Neuronal stem cell (in vitro differentiated cells): ENCODE measurements around the gene CFL1.
A peak's percentile ranks its signal among the peaks of the same experiment; 100 is the strongest.

Source experiments
- DNase-seq: peaks from one replicate; pipeline ENCODE4 v3.0.0-alpha.2; 2013; ENCODE audit warnings: low spot score
- H2AFZ ChIP-seq: one replicate; pipeline ENCODE4 v1.6.1; 2013; ENCODE audit warnings: mild to moderate bottlenecking, low read length, inconsistent platforms
- H2AK5ac ChIP-seq: 2 replicates; pipeline ENCODE4 v1.6.1; 2013; ENCODE audit warnings: low read depth, mild to moderate bottlenecking, inconsistent platforms, low read length, moderate library complexity, mixed read lengths
- H2BK120ac ChIP-seq: 2 replicates; pipeline ENCODE4 v1.6.1; 2013; ENCODE audit warnings: low read depth, mild to moderate bottlenecking, inconsistent platforms, low read length, moderate library complexity, mixed read lengths
- H2BK12ac ChIP-seq: one replicate; pipeline ENCODE4 v1.6.1; 2013; ENCODE audit warnings: low read length, inconsistent platforms
- H2BK15ac ChIP-seq: 2 replicates; pipeline ENCODE4 v1.6.1; 2013; ENCODE audit warnings: mild to moderate bottlenecking, low read length, inconsistent platforms, mixed read lengths
- H2BK5ac ChIP-seq: one replicate; pipeline ENCODE4 v1.6.1; 2013; ENCODE audit warnings: inconsistent platforms, mild to moderate bottlenecking, low read length, moderate library complexity
- H3K14ac ChIP-seq: one replicate; pipeline ENCODE4 v1.6.1; 2013; ENCODE audit warnings: low read length, inconsistent platforms
- H3K18ac ChIP-seq: 2 replicates; pipeline ENCODE4 v1.6.1; 2013; ENCODE audit warnings: low read length, inconsistent platforms
- H3K23ac ChIP-seq: 2 replicates; pipeline ENCODE4 v1.6.1; 2013; ENCODE audit warnings: low read depth, mild to moderate bottlenecking, mixed read lengths, low read length, inconsistent platforms; ENCODE audit not compliant: poor library complexity
- H3K27ac ChIP-seq: replicated peaks from 3 replicates; pipeline ENCODE4 v1.5.1; 2013; ENCODE audit warnings: low read length, inconsistent platforms
- H3K27me3 ChIP-seq, 3 experiments: 2 replicates each; pipeline ENCODE4 v1.6.1; 2013; ENCODE audit warnings: low read length in 3 of 3, mild to moderate bottlenecking in 2 of 3, inconsistent platforms in 1 of 3, low read depth in 1 of 3, mixed read lengths in 1 of 3, moderate library complexity in 1 of 3; ENCODE audit not compliant: control insufficient read depth in 3 of 3, insufficient read depth in 3 of 3
- H3K36me3 ChIP-seq, 2 donors: replicated peaks in 1 of 2; 2 replicates each; pipeline ENCODE4 v1.6.1; 2013; ENCODE audit warnings: low read length in 2 of 2; ENCODE audit not compliant: control insufficient read depth in 2 of 2, insufficient read depth in 2 of 2
- H3K4ac ChIP-seq: 2 replicates; pipeline ENCODE4 v1.6.1; 2013; ENCODE audit warnings: inconsistent platforms, mild to moderate bottlenecking, low read length, moderate library complexity
- H3K4me1 ChIP-seq, 2 donors: 1 replicate in 1 of 2; 2 replicates in 1 of 2; pipeline ENCODE4 v1.6.1; 2013; ENCODE audit warnings: low read length in 2 of 2, low read depth in 1 of 2; ENCODE audit not compliant: control insufficient read depth in 2 of 2, insufficient read depth in 1 of 2
- H3K4me2 ChIP-seq: one replicate; pipeline ENCODE4 v1.6.1; 2013; ENCODE audit warnings: mild to moderate bottlenecking, low read length, inconsistent platforms; ENCODE audit not compliant: insufficient read depth, poor library complexity, severe bottlenecking
- H3K4me3 ChIP-seq, 2 donors: 2 replicates each; pipeline ENCODE4 v1.5.1; 2013; ENCODE audit warnings: low read length in 2 of 2, mild to moderate bottlenecking in 2 of 2, inconsistent platforms in 1 of 2, moderate library complexity in 1 of 2
- H3K79me1 ChIP-seq: one replicate; pipeline ENCODE4 v1.6.1; 2013; ENCODE audit warnings: low read depth, mild to moderate bottlenecking, inconsistent platforms, low read length, moderate library complexity
- H3K9ac ChIP-seq: one replicate; pipeline ENCODE4 v1.6.1; 2013; ENCODE audit warnings: mild to moderate bottlenecking, low read depth, low read length, inconsistent platforms; ENCODE audit not compliant: poor library complexity
- H3K9me3 ChIP-seq, 2 donors: replicated peaks in 1 of 2; 2 replicates each; pipeline versions ENCODE3 to v1.6.1; 2013; ENCODE audit warnings: low read length in 2 of 2, mild to moderate bottlenecking in 2 of 2, inconsistent platforms in 1 of 2, low read depth in 1 of 2, mixed read lengths in 1 of 2, moderate library complexity in 1 of 2; ENCODE audit not compliant: control insufficient read depth in 2 of 2, insufficient read depth in 1 of 2
- H4K8ac ChIP-seq: one replicate; pipeline ENCODE4 v1.6.1; 2013; ENCODE audit warnings: low read depth, mild to moderate bottlenecking, inconsistent platforms, low read length, moderate library complexity
- H4K91ac ChIP-seq: one replicate; pipeline ENCODE4 v1.6.1; 2013; ENCODE audit warnings: low read length, low read depth, mild to moderate bottlenecking, inconsistent platforms; ENCODE audit not compliant: poor library complexity
- WGBS, 2 donors: extraction: QIAGEN DNeasy Blood & Tissue Kit; methylation state at CpG; one replicate each; pipeline ENCODE4 v1.1.7; 2013; ENCODE audit warnings: missing lambda C conversion rate in 2 of 2, mixed read lengths in 1 of 2; ENCODE audit not compliant: insufficient read length in 2 of 2, insufficient replicate concordance in 1 of 2; ENCODE audit errors: extremely low coverage in 2 of 2; 5-methylcytosine and 5-hydroxymethylcytosine counted together

The CFL1 gene

DNA sequence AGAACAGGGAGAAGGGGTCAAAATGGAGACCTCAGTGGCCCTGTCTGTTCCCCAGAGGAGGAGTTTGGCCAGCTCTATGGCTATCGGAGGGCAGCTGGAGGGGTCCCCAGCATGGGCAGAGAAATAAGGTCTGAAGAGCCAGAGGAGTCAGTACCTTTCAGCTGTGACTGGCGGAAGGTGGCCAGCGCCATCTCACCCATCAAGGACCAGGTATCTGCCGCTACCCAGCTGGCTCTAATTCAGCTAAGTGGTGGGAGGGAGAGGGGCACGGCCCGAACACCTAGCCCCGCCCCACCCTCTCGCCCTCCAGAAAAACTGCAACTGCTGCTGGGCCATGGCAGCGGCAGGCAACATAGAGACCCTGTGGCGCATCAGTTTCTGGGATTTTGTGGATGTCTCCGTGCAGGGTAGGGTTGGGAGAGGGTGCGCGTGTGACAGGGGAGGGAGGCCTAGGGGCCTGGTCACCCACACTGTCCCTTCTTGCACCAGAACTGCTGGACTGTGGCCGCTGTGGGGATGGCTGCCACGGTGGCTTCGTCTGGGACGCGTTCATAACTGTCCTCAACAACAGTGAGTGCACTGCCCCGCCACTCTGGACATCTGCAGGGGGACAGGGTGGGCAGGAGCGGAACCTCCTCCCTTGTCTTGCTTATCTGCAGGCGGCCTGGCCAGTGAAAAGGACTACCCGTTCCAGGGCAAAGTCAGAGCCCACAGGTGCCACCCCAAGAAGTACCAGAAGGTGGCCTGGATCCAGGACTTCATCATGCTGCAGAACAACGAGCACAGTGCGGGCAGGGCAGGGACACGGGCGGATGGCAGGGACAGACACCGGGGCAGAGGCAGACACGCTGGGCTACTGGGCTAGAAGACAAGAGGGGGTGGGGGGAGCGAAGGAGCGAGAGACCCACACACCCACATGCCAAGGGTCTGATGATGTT is 24.4 kb upstream of the CFL1 start:
- peak overlapping the region; percentile 60 for H2AK5ac ChIP-seq
- peaks cover 0 to 2% of the 10 kb centered on the region in 2 donors for H3K9me3 ChIP-seq
- peak overlapping the region in 1 of 2 donors; percentile 6 for H3K4me3 ChIP-seq
- peaks cover 1 to 7% of the 10 kb centered on the region in 2 donors for H3K4me1 ChIP-seq
- no peak overlapping the region for H3K27ac ChIP-seq
- H3K36me3 ChIP-seq = peaks cover 33 to 53% of the 10 kb centered on the region in 2 donors
- DNase-seq = no peak
- H3K4me2 ChIP-seq = no peak overlapping the region
- H2BK15ac ChIP-seq = no peak overlapping the region
- no peak overlapping the region for H2BK5ac ChIP-seq
- H3K27me3 ChIP-seq = no peaks in the 10 kb centered on the region
- H4K91ac ChIP-seq = no peak overlapping the region
- no peak overlapping the region for H3K4ac ChIP-seq
- H4K8ac ChIP-seq = no peak overlapping the region
- H3K14ac ChIP-seq = no peak overlapping the region
- no peak overlapping the region for H3K23ac ChIP-seq
- no peak overlapping the region for H2BK12ac ChIP-seq
- no peak overlapping the region for H2BK120ac ChIP-seq
- H3K79me1 ChIP-seq = peaks cover 1% of the 10 kb centered on the region
- H3K18ac ChIP-seq = no peak overlapping the region
- no peak overlapping the region for H2AFZ ChIP-seq
- peak overlapping the region; percentile 33 for H3K9ac ChIP-seq
- WGBS, 2 donors = no CpG with 5 or more reads among the region's 30 CpGs

DNA sequence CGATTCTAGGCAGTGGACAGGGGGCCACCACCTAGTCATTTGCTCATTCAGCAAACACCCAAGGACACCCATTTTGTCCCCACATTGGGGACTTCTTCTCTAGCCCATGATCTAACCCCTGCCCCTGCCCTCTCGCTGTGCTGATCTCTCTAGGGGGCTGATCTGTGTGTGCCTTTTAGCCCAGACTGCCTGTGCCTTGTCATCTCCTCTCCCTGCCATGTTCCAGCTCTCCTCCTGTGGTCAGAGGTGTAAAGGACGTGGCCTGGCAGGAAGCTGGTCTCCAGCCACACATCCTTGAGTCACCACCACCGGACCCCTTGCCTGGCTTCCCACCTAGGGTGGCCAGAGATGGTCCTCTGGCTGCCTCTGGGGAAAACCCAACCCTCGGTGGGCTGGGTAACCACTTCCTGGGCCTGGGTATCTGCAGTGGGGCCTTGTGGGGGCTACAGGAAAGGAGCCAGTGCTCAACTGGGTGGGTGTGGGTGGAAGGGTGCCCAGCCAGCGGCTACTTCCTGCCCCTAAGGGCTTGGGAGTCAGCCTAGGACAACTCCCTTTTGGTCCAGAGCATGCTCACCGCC is 23.0 kb upstream of the CFL1 start:
- no peak for DNase-seq
- no peak overlapping the region for H4K8ac ChIP-seq
- no peaks in the 10 kb centered on the region for H3K79me1 ChIP-seq
- H2BK5ac ChIP-seq = no peak overlapping the region
- no peak overlapping the region for H3K4ac ChIP-seq
- H3K4me3 ChIP-seq = no peak overlapping the region
- no CpG with 5 or more reads among the region's 7 CpGs for WGBS, 2 donors
- peak overlapping the region; percentile 41 for H2AK5ac ChIP-seq
- no peak overlapping the region for H2BK120ac ChIP-seq
- no peak overlapping the region for H3K23ac ChIP-seq
- peak overlapping the region; percentile 41 for H3K18ac ChIP-seq
- H3K36me3 ChIP-seq = peaks cover 25 to 42% of the 10 kb centered on the region in 2 donors
- H2BK12ac ChIP-seq = no peak overlapping the region
- H3K4me1 ChIP-seq = peaks cover 0 to 2% of the 10 kb centered on the region in 2 donors
- H3K27ac ChIP-seq = no peak overlapping the region
- H2BK15ac ChIP-seq = no peak overlapping the region
- peaks cover 0 to 2% of the 10 kb centered on the region in 2 donors for H3K9me3 ChIP-seq
- no peak overlapping the region for H3K4me2 ChIP-seq
- H3K27me3 ChIP-seq = no peaks in the 10 kb centered on the region
- no peak overlapping the region for H3K14ac ChIP-seq
- H4K91ac ChIP-seq = no peak overlapping the region
- no peak overlapping the region for H2AFZ ChIP-seq
- no peak overlapping the region for H3K9ac ChIP-seq

DNA sequence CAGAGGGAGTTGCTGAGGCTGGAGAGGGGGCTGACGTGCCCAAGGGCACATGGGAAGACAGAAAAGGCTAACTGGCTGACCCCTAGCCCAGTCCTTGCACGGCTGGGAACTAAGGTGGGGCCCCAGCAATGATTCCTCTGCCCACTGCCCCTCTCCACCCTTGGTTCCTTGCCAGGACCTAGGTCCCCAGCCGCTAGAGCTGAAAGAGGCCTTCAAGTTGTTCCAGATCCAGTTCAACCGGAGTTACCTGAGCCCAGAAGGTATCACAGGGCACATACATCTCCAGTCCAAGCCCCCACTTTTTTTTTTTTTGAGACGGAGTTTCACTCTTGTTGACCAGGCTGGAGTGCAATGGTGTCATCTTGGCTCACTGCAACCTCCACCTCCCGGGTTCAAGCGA is 22.0 kb upstream of the CFL1 start:
- Histone ChIP-seq H3K23ac (peak overlapping the region; percentile 86), H3K14ac (no peak overlapping the region), H3K9me3 (peaks cover 0 to 2% of the 10 kb centered on the region in 2 donors), H3K4me3 (no peak overlapping the region), H2AK5ac (no peak overlapping the region), H3K18ac (no peak overlapping the region), H4K8ac (no peak overlapping the region), H3K79me1 (no peaks in the 10 kb centered on the region), H2BK5ac (no peak overlapping the region), H3K4ac (no peak overlapping the region), H2AFZ (no peak overlapping the region), H2BK15ac (no peak overlapping the region), H3K4me2 (no peak overlapping the region), H4K91ac (no peak overlapping the region), H2BK120ac (no peak overlapping the region), H3K27me3 (no peaks in the 10 kb centered on the region), H3K9ac (no peak overlapping the region), H2BK12ac (no peak overlapping the region), H3K36me3 (peaks cover 17 to 33% of the 10 kb centered on the region in 2 donors), H3K27ac (no peak overlapping the region), H3K4me1 (peaks cover 0 to 2% of the 10 kb centered on the region in 2 donors)
- DNase-seq = no peak
- no CpG with 5 or more reads among the region's 7 CpGs for WGBS, 2 donors

DNA sequence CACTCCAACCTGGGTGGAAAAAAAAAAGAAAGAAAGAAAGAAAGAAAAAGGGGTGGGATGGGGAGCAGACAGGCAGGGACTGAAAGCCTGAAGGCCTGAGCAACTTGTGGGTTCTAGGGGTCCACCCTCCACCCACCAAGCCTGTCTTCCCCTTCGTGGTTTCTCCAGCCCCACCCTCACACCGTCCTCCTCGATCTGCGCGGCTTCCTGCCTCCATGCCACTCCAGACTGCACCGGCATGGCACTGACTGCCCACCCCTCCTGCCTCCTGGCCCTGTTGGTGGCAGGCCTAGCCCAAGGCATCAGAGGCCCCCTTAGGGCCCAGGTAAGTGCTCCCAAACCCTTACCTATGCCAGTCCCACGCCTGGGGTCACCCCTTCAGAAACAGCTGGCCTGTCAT is 21.6 kb upstream of the CFL1 start, which contains the start of gene CTSW:
CTSW (plus strand) TSS at position 221 of the 400 bp plus-strand sequence; CDS start at position 239, 18 bp downstream.
- no peak within 1 kb of the TSS for H2BK15ac ChIP-seq
- no peak within 1 kb of the TSS for H3K27ac ChIP-seq
- no peak within 1 kb of the TSS for H2BK12ac ChIP-seq
- peak within 1 kb of the TSS; percentile 42 for H3K18ac ChIP-seq
- no peak within 1 kb of the TSS for H2AK5ac ChIP-seq
- no peak for DNase-seq
- H3K4me1 ChIP-seq = peaks cover 0 to 2% of the 10 kb centered on the region in 2 donors
- no peaks in the 10 kb centered on the region for H3K27me3 ChIP-seq
- H3K79me1 ChIP-seq = no peaks in the 10 kb centered on the region
- H2BK5ac ChIP-seq = no peak within 1 kb of the TSS
- H2AFZ ChIP-seq = no peak within 1 kb of the TSS
- peaks cover 0 to 2% of the 10 kb centered on the region in 2 donors for H3K9me3 ChIP-seq
- H3K14ac ChIP-seq = no peak within 1 kb of the TSS
- peaks cover 17 to 29% of the 10 kb centered on the region in 2 donors for H3K36me3 ChIP-seq
- H2BK120ac ChIP-seq = no peak within 1 kb of the TSS
- no peak within 1 kb of the TSS for H3K4me2 ChIP-seq
- H3K23ac ChIP-seq = peak within 1 kb of the TSS; percentile 86
- WGBS, 2 donors = no CpG with 5 or more reads among the region's 7 CpGs
- H3K9ac ChIP-seq = no peak within 1 kb of the TSS
- no peak within 1 kb of the TSS for H4K8ac ChIP-seq
- no peak within 1 kb of the TSS for H3K4ac ChIP-seq
- H4K91ac ChIP-seq = no peak within 1 kb of the TSS
- no peak within 1 kb of the TSS for H3K4me3 ChIP-seq
